Activated naive CD4-positive, alpha-beta T cell treated with anti-CD3 and anti-CD28 coated beads, Interleukin-2, amount 10 ng/mL, durations not matched to agents 7 days and 5 days (primary cell): Measurements from ENCODE around the gene OR2AG1.
A peak's percentile ranks its signal among the peaks of the same experiment; 100 is the strongest.
"Not testable (repeated sequence)": the region's sequence is repeated elsewhere in the genome, so short reads cannot be mapped to it uniquely, and the experiment has no call there.

Experiments
- CTCF ChIA-PET: fragments of 350-600 bp; sonication (Branson Sonifier 250); formaldehyde crosslinking; loops from one replicate; lab custom pipeline; 2021; ENCODE audit warnings: antibody characterized with exemption; lab: Charles Lee
- DNase-seq: peaks from one replicate; pipeline ENCODE4 v3.0.0-alpha.2; 2020
- H3K27ac Mint-ChIP-seq: one replicate; pipeline ENCODE4 v1.8.0; 2021; ENCODE audit warnings: mild to moderate bottlenecking, moderate library complexity, mixed read lengths
- H3K27me3 Mint-ChIP-seq: one replicate; pipeline ENCODE4 v1.8.0; 2021; ENCODE audit warnings: mild to moderate bottlenecking, mixed read lengths
- H3K36me3 Mint-ChIP-seq: one replicate; pipeline ENCODE4 v1.8.0; 2021; ENCODE audit warnings: mixed read lengths
- H3K4me1 Mint-ChIP-seq: one replicate; pipeline ENCODE4 v1.8.0; 2021; ENCODE audit warnings: mixed read lengths
- H3K4me3 Mint-ChIP-seq: one replicate; pipeline ENCODE4 v1.8.0; 2021; ENCODE audit warnings: mild to moderate bottlenecking, moderate library complexity, mixed read lengths
- H3K9me3 Mint-ChIP-seq: one replicate; pipeline ENCODE4 v1.8.0; 2021; ENCODE audit warnings: mixed read lengths

Gene OR2AG1

GRCh38 chr11:6747097-6747668 is 35.6 kb upstream of the OR2AG1 start:
- CTCF ChIA-PET, result interaction anchor here (0.9 to 7.8 kb wide), 7 partner anchors 9 to 369 kb away, joined by 3 to 78 read pairs (median 7); no protein-coding TSS in a partner anchor
- Mint-ChIP-seq H3K36me3 (peaks cover 9% of the 10 kb centered on the region), H3K27ac (no peak overlapping the region), H3K4me1 (peaks cover 31% of the 10 kb centered on the region), H3K27me3 (no peaks in the 10 kb centered on the region), H3K9me3 (no peaks in the 10 kb centered on the region), H3K4me3 (no peak overlapping the region)
- DNase-seq, result no peak

GRCh38 chr11:6755303-6755952 is 27.4 kb upstream of the OR2AG1 start:
- Mint-ChIP-seq H3K36me3 (no peaks in the 10 kb centered on the region), H3K27me3 (no peaks in the 10 kb centered on the region), H3K27ac (no peak overlapping the region), H3K4me1 (peaks cover 6% of the 10 kb centered on the region), H3K4me3 (no peak overlapping the region), H3K9me3 (no peaks in the 10 kb centered on the region)
- peak; percentile 50 for DNase-seq
- CTCF ChIA-PET, result interaction anchor here (0.7 to 8.9 kb wide), 28 partner anchors 10 to 395 kb away, joined by 3 to 185 read pairs (median 5); partner anchors contain the start of genes HPX, MRPL17, OR2AG2 and TPP1

- H3K4me1 Mint-ChIP-seq, result peaks cover 2% of the 10 kb centered on the region
- H3K4me3 Mint-ChIP-seq, result no peak overlapping the region
- H3K36me3 Mint-ChIP-seq, result no peaks in the 10 kb centered on the region
- no peak overlapping the region for H3K27ac Mint-ChIP-seq
- CTCF ChIA-PET, result interaction anchor here (0.8 to 8.9 kb wide), 19 partner anchors 9 to 686 kb away, joined by 3 to 185 read pairs (median 5); partner anchors contain the start of genes OR2AG2 and TPP1
- DNase-seq, result no peak
- H3K27me3 Mint-ChIP-seq, result no peaks in the 10 kb centered on the region
- no peaks in the 10 kb centered on the region for H3K9me3 Mint-ChIP-seq
These were observed 26.9 kb upstream of the OR2AG1 start for GRCh38 chr11:6755953-6756347.

- CTCF ChIA-PET, result interaction anchor here (0.6 to 8.9 kb wide), 21 partner anchors 8 to 933 kb away, joined by 3 to 185 read pairs (median 4); partner anchors contain the start of gene TPP1
- DNase-seq, result peak; percentile 78
These were observed 25.4 kb upstream of the OR2AG1 start for GRCh38 chr11:6757373-6757967.

GRCh38 chr11:6771926-6772893 is 10.6 kb upstream of the OR2AG1 start, which contains the start of gene OR2AG2:
Gene OR2AG2, minus strand, starts transcription at chr11:6771976. Its CDS starts 3,019 bp downstream, at chr11:6768957.
- Mint-ChIP-seq H3K4me1 (no peaks in the 10 kb centered on the region), H3K9me3 (no peaks in the 10 kb centered on the region), H3K36me3 (no peaks in the 10 kb centered on the region), H3K27me3 (peaks cover 11% of the 10 kb centered on the region), H3K4me3 (no peak within 1 kb of the TSS), H3K27ac (no peak within 1 kb of the TSS)
- CTCF ChIA-PET, result interaction anchor here (0.8 to 2.1 kb wide), 4 partner anchors 8 to 40 kb away, joined by 3 to 6 read pairs (median 3); no protein-coding TSS in a partner anchor
- no peak for DNase-seq

More at GRCh38 chr11:6757373-6757967, 25.4 kb upstream of the OR2AG1 start:
- H3K4me3 Mint-ChIP-seq, result no peak overlapping the region
- no peaks in the 10 kb centered on the region for H3K27me3 Mint-ChIP-seq
- no peak overlapping the region for H3K27ac Mint-ChIP-seq
- no peaks in the 10 kb centered on the region for H3K36me3 Mint-ChIP-seq
- peaks cover 2% of the 10 kb centered on the region for H3K4me1 Mint-ChIP-seq
- no peaks in the 10 kb centered on the region for H3K9me3 Mint-ChIP-seq

- H3K4me1 Mint-ChIP-seq, result no peaks in the 10 kb centered on the region
- no peaks in the 10 kb centered on the region for H3K36me3 Mint-ChIP-seq
- H3K27me3 Mint-ChIP-seq, result peaks cover 8% of the 10 kb centered on the region
- no peak overlapping the region for H3K27ac Mint-ChIP-seq
- no peaks in the 10 kb centered on the region for H3K9me3 Mint-ChIP-seq
- H3K4me3 Mint-ChIP-seq, result no peak overlapping the region
- DNase-seq, result no peak
- CTCF ChIA-PET, result interaction anchor here (0.6 to 0.9 kb wide), 2 partner anchors 34 to 1293 kb away, joined by 3 read pairs; no protein-coding TSS in a partner anchor
These were observed 4.3 kb upstream of the OR2AG1 start for GRCh38 chr11:6778518-6778917.

GRCh38 chr11:6780829-6781228 is 2.0 kb upstream of the OR2AG1 start:
- DNase-seq, result no peak
- no peaks in the 10 kb centered on the region for H3K36me3 Mint-ChIP-seq
- no peaks in the 10 kb centered on the region for H3K9me3 Mint-ChIP-seq
- peaks cover 17% of the 10 kb centered on the region for H3K27me3 Mint-ChIP-seq
- H3K4me3 Mint-ChIP-seq, result no peak overlapping the region
- CTCF ChIA-PET, result interaction anchor here (1.4 kb wide), 1 partner anchor 9 kb away, joined by 3 read pairs; the partner anchor contains the start of gene OR2AG2
- no peaks in the 10 kb centered on the region for H3K4me1 Mint-ChIP-seq
- no peak overlapping the region for H3K27ac Mint-ChIP-seq

GRCh38 chr11:6790546-6790945 is 7.7 kb downstream of the OR2AG1 start:
- Mint-ChIP-seq H3K4me3 (no peak overlapping the region), H3K36me3 (no peaks in the 10 kb centered on the region), H3K9me3 (no peaks in the 10 kb centered on the region), H3K27me3 (peaks cover 8% of the 10 kb centered on the region), H3K4me1 (no peaks in the 10 kb centered on the region), H3K27ac (no peak overlapping the region)
- DNase-seq, result no peak
- CTCF ChIA-PET, result interaction anchor here (1.0 kb wide), 1 partner anchor 22 kb away, joined by 5 read pairs; no protein-coding TSS in a partner anchor

GRCh38 chr11:6794639-6795038 is 11.8 kb downstream of the OR2AG1 start:
- Mint-ChIP-seq H3K36me3 (no peaks in the 10 kb centered on the region), H3K9me3 (no peaks in the 10 kb centered on the region), H3K4me1 (no peaks in the 10 kb centered on the region), H3K27me3 (peaks cover 2% of the 10 kb centered on the region), H3K27ac (no peak overlapping the region), H3K4me3 (no peak overlapping the region)
- CTCF ChIA-PET, result no interaction called here
- no peak for DNase-seq

GRCh38 chr11:6799402-6799801 is 16.6 kb downstream of the OR2AG1 start, which contains the start of gene OR6A2:
Gene OR6A2, minus strand, starts transcription at chr11:6799689. Its CDS starts 3,981 bp downstream, at chr11:6795708.
- CTCF ChIA-PET, result interaction anchor here (0.5 to 1.1 kb wide), 2 partner anchors 13 to 40 kb away, joined by 3 to 4 read pairs; no protein-coding TSS in a partner anchor
- H3K4me1 Mint-ChIP-seq, result no peaks in the 10 kb centered on the region
- H3K27ac Mint-ChIP-seq, result no peak within 1 kb of the TSS
- no peak within 1 kb of the TSS for H3K4me3 Mint-ChIP-seq
- peaks cover 4% of the 10 kb centered on the region for H3K9me3 Mint-ChIP-seq
- H3K36me3 Mint-ChIP-seq, result no peaks in the 10 kb centered on the region
- no peak for DNase-seq
- H3K27me3 Mint-ChIP-seq, result peaks cover 11% of the 10 kb centered on the region

- H3K36me3 Mint-ChIP-seq, H3K4me3 Mint-ChIP-seq, H3K9me3 Mint-ChIP-seq, H3K4me1 Mint-ChIP-seq, DNase-seq, H3K27ac Mint-ChIP-seq, CTCF ChIA-PET: not testable (repeated sequence)
- H3K27me3 Mint-ChIP-seq, result peaks cover 16% of the 10 kb centered on the region
These were observed 18.3 kb downstream of the OR2AG1 start for GRCh38 chr11:6801075-6801474.

GRCh38 chr11:6812390-6813005 is 29.7 kb downstream of the OR2AG1 start:
- Mint-ChIP-seq H3K9me3 (no peaks in the 10 kb centered on the region), H3K27ac (no peak overlapping the region), H3K4me1 (no peaks in the 10 kb centered on the region), H3K4me3 (no peak overlapping the region), H3K27me3 (peaks cover 22% of the 10 kb centered on the region), H3K36me3 (no peaks in the 10 kb centered on the region)
- CTCF ChIA-PET, result interaction anchor here (0.6 to 1.7 kb wide), 17 partner anchors 12 to 841 kb away, joined by 3 to 19 read pairs (median 3); partner anchors contain the start of gene OR2AG2
- peak; percentile 30 for DNase-seq

- Mint-ChIP-seq H3K4me3 (no peak overlapping the region), H3K9me3 (no peaks in the 10 kb centered on the region), H3K27me3 (peaks cover 24% of the 10 kb centered on the region), H3K27ac (no peak overlapping the region), H3K36me3 (no peaks in the 10 kb centered on the region), H3K4me1 (no peaks in the 10 kb centered on the region)
- CTCF ChIA-PET, result no interaction called here
- DNase-seq, result no peak
These were observed 30.8 kb downstream of the OR2AG1 start for GRCh38 chr11:6813656-6814055.
